Left ventricle myocardium inferior (tissue), 1 donor: ENCODE measurements around the gene SCGB1C1. TPM values are rescaled to one million over a fixed set of nuclear protein-coding genes. Genes with fewer than 3 reads are reported as not detected.
"Not testable (repeated sequence)": the region's sequence is repeated elsewhere in the genome, so short reads cannot be mapped to it uniquely, and the experiment has no call there.

Source experiments
- DNase-seq: peaks from one replicate; pipeline ENCODE4 v3.0.0-alpha.2; 2020
- H3K27ac ChIP-seq: fragments of 200-600 bp; replicated peaks from 2 replicates; pipeline ENCODE4 v1.8.0; 2021
- H3K27me3 ChIP-seq: fragments of 200-600 bp; 2 replicates; pipeline ENCODE4 v1.8.0; 2021; ENCODE audit warnings: low read depth
- H3K36me3 ChIP-seq: fragments of 200-600 bp; 2 replicates; pipeline ENCODE4 v1.8.0; 2021
- H3K4me1 ChIP-seq: fragments of 200-600 bp; 2 replicates; pipeline ENCODE4 v1.8.0; 2021
- H3K4me3 ChIP-seq: fragments of 200-600 bp; 2 replicates; pipeline ENCODE4 v1.8.0; 2021; ENCODE audit warnings: mild to moderate bottlenecking, moderate library complexity
- H3K9me3 ChIP-seq: fragments of 200-600 bp; replicated peaks from 2 replicates; pipeline ENCODE4 v1.8.0; 2021
- intact Hi-C: fragments of 100-400 bp; cut with micrococcal nuclease; formaldehyde crosslinking; loops from one replicate; pipeline ENCODE4 v1.11.0; 2022
- long read RNA-seq: library from polyadenylated mRNA; unstranded; transcript quantifications from one replicate; pipeline ENCODE4 v2.0.0, GENCODE V29; 2021
- total RNA-seq: library from RNA; stranded (reverse); fragmentation: NEBNext Ultra II Directional; extraction: Animal tissue kit (Norgen Biotek cat#: 25700); gene quantifications from one replicate; pipeline ENCODE4 v1.2.1, GENCODE V29; 2021
- TF ChIP-seq, protein P1 (sequence below): fragments of 200-600 bp; IDR thresholded peaks from 2 replicates; pipeline ENCODE4 v1.8.0; 2021; ENCODE audit warnings: antibody characterized with exemption, mild to moderate bottlenecking, borderline replicate concordance
- donor health status: DM: no; HTN: yes; CAD: no; lungs with severe emphysema.

SCGB1C1 gene
- not detected for total RNA-seq
- long read RNA-seq, result 0 reads

DNA sequence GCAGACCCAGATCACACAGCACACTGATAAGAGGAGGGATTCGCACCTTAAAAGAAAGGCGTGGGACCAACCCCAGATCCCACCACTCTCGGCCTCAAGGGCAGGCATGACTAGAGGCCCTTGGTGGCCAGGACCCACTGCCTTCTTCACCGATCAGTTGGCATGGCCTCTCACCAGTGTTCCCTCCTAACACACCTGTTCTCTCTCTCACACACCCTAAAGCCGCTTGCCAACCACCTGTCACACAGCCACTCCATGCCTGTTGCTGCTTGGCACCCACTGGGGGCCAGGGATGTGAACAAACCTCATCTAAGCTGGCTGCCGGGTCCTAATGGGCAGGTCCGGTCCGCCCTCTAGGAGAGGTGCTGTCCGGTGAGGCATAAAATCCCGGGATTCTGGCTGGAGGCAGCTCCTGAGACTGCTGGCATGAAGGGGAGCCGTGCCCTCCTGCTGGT is at the start of gene SCGB1C1:
TSS of gene SCGB1C1 (plus strand) at position 405 of the 455 bp plus-strand sequence. CDS start at position 427, 22 bp downstream.
- DNase-seq, H3K27ac ChIP-seq, H3K27me3 ChIP-seq, intact Hi-C loops, H3K4me3 ChIP-seq, H3K9me3 ChIP-seq, H3K36me3 ChIP-seq, H3K4me1 ChIP-seq: not testable (repeated sequence)

DNA sequence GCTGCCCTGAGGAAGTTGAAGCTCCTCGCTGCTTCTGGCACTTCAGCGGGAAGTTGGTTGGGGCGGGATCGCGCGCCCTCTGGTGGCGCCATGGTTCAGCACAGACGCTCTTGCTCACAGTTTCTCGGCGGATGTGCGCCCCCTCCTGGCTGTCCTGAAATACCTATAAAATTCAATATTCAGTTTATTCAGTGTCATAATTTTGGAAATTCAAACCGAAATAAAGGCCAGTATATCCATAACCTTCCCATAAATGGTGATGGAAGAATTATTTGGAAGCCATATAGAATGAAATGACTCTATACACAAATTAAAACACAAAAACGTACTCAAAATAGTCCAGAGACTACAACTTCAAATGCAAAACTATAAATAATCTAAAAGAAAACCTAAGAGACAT is 12.6 kb upstream of the SCGB1C1 start:
- H3K9me3 ChIP-seq, H3K36me3 ChIP-seq, H3K4me3 ChIP-seq, intact Hi-C loops, H3K27me3 ChIP-seq, H3K27ac ChIP-seq, DNase-seq, H3K4me1 ChIP-seq: not testable (repeated sequence)
- TF ChIP-seq, protein P1, sequence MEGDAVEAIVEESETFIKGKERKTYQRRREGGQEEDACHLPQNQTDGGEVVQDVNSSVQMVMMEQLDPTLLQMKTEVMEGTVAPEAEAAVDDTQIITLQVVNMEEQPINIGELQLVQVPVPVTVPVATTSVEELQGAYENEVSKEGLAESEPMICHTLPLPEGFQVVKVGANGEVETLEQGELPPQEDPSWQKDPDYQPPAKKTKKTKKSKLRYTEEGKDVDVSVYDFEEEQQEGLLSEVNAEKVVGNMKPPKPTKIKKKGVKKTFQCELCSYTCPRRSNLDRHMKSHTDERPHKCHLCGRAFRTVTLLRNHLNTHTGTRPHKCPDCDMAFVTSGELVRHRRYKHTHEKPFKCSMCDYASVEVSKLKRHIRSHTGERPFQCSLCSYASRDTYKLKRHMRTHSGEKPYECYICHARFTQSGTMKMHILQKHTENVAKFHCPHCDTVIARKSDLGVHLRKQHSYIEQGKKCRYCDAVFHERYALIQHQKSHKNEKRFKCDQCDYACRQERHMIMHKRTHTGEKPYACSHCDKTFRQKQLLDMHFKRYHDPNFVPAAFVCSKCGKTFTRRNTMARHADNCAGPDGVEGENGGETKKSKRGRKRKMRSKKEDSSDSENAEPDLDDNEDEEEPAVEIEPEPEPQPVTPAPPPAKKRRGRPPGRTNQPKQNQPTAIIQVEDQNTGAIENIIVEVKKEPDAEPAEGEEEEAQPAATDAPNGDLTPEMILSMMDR, result peak; percentile 54

DNA sequence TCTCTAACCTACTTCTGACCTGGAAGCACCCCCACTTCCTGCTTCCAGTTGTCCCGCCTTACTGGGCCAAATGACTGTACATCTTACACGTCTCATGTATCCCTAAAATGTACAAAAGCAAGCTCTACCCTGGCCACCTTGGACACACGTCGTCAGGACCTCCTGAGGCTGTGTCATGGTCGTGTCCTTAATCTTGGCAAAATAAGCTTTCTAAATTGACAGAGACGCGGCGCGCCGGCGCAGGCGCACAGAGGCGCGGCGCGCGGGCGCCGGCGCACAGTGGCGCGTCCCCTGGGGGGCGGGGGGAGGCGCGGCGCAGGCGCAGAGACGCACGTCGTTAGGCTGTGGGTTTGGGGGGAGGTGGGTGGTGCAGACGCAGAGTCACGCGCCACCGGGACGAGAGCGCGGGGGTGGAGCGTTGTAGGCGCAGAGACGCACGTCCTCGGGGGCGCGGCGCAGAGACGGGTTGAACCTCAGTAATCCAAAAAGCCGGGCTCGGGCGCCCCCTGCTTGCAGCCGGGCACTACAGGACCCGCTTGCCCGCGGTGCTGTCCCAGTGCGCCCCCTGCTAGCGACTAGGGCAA is 3.6 kb upstream of the SCGB1C1 start:
- intact Hi-C loops, H3K4me1 ChIP-seq, H3K27ac ChIP-seq, H3K36me3 ChIP-seq, H3K4me3 ChIP-seq, H3K9me3 ChIP-seq, DNase-seq, H3K27me3 ChIP-seq: not testable (repeated sequence)

DNA sequence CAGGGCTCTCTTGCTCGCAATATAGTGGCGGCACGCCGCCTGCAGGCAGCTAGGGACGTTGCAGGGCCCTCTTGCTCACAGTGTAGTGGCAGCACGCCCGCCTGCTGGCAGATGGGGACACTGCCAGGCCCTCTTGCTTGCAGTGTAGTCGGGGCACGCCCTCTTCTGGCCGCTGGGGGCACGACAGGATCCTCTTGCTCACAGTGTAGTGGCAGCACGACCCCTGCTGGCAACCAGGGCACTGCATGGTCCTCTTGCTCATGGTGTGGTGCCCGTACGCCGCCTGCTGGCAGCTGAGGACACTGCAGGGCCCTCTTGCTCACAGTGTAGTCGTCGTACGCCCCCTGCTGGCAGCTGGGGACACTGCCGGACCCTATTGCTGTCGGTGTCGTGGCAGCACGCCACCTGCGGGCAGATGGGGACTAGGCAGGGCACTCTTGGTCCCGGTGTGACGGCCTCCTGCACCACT is 3.0 kb upstream of the SCGB1C1 start:
- H3K4me1 ChIP-seq, intact Hi-C loops, H3K4me3 ChIP-seq, DNase-seq, H3K36me3 ChIP-seq, H3K27ac ChIP-seq, H3K27me3 ChIP-seq, H3K9me3 ChIP-seq: not testable (repeated sequence)

DNA sequence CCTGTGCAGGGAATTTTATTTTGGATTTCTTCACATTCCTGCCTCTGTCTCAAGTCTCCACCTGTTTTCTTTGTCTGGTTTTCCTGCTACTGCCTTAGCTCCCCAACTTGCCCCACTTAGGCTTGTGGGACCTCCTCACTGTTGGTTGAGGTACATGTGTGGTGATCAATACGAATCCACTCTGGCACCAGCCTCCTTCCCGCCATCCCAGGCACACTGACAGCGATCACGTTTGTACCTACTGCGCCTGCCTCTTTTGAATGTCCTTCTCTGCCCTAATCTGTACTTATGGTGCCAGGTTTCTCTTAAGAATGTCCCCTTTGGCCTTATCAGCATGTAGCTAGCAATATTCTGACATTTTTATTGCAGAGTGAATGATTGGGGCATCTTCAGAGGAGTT is 2.3 kb upstream of the SCGB1C1 start:
- H3K36me3 ChIP-seq, H3K4me1 ChIP-seq, intact Hi-C loops, DNase-seq, H3K27ac ChIP-seq, H3K9me3 ChIP-seq, H3K27me3 ChIP-seq, H3K4me3 ChIP-seq: not testable (repeated sequence)

DNA sequence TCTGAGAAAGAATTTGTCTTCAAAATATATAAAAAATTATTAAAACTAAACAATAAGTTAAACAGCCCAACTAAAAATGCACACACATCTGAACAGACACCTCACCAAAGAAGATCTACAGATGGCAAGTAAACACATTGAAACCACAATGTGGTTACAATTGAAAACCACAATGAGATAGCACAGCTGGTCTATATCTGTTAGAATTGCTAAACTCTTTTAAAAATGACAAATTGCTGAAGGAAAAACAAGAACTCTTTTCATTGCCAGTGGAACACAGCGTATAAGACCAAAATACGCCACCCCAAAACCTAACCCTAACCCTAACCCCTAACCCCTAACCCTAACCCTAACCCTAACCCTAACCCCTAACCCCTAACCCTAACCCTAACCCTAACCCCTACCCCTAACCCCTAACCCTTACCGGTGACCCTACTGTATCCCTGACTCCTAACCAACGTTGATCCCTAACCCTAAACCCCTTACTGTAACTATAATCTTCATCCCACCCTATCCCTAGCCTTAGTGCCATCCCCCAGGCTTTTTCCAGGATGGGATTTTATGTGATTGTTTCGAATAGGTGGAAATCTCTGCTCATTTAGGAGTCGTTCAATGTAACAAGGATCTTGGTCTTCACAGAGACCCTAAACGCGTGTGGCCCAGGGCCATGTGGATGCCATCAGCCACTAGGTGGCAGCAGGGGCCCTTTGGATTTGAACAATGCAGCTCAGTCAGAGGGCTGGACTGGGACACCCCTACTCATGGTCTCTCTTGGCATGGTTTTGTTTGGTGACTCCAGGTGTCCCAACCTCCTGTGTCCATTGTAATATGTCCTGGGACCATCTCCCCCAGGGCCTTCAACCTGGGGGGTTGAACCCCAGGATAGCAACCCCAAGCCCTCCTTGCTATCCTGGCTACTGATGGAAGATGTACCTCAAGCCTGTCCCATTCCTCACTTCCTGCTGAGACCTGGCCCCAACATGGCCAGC is 1.1 kb upstream of the SCGB1C1 start:
- H3K36me3 ChIP-seq, intact Hi-C loops, DNase-seq, H3K9me3 ChIP-seq, H3K4me3 ChIP-seq, H3K4me1 ChIP-seq, H3K27ac ChIP-seq, H3K27me3 ChIP-seq: not testable (repeated sequence)
- TF ChIP-seq, protein P1, result peak; percentile 61

DNA sequence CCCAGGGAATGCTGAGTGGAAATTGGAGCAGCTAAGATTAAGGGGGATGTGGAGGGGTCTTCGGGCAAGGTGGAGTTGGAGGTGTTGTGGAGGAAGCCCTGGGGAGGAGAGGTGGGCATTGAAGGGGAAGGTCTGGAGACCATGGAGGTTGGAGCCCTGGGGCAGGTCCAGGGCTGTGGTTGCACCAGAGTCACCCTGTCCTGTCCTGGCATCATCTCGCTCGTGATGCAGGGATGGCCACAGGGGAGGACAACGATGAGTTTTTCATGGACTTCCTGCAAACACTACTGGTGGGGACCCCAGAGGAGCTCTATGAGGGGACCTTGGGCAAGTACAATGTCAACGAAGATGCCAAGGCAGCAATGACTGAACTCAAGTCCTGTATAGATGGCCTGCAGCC is 603 bp downstream of the SCGB1C1 start:
- H3K27ac ChIP-seq, H3K4me3 ChIP-seq, H3K27me3 ChIP-seq, H3K9me3 ChIP-seq, H3K36me3 ChIP-seq, intact Hi-C loops, H3K4me1 ChIP-seq, DNase-seq: not testable (repeated sequence)
